ENCODE measurements around the gene ARFRP1. TPM values are rescaled to one million over a fixed set of nuclear protein-coding genes. Genes with fewer than 3 reads are reported as not detected.

The ARFRP1 gene
- total RNA-seq, 1 experiment from 2014 or later, result 74.0 TPM

- H3K36me3 Mint-ChIP-seq (ENCODE audit: insufficient read depth, unreplicated experiment), result peaks cover 25% of the 10 kb centered on the region
- H3K4me1 Mint-ChIP-seq (ENCODE audit: low read depth, unreplicated experiment), result no peaks in the 10 kb centered on the region
- H3K27me3 Mint-ChIP-seq (ENCODE audit: unreplicated experiment), result no peaks in the 10 kb centered on the region
- no peak for DNase-seq
- CTCF ChIA-PET, result no interaction called here
- intact Hi-C loops (cut with micrococcal nuclease; ENCODE audit: unreplicated experiment), result no loop called here
- BruUV-seq (replicated peaks), result no TSS peak
- no peak for TF ChIP-seq CTCF (IDR thresholded peaks at IDR 0.05; ENCODE audit: unreplicated experiment)
- no peak overlapping the region for H3K4me3 Mint-ChIP-seq (ENCODE audit: low read depth, unreplicated experiment)
- H3K27ac Mint-ChIP-seq (ENCODE audit: unreplicated experiment), result no peak overlapping the region
- no peaks in the 10 kb centered on the region for H3K9me3 Mint-ChIP-seq (ENCODE audit: low read depth, unreplicated experiment)
These were observed 39.1 kb upstream of the ARFRP1 start for GRCh38 chr20:63746751-63747315.

GRCh38 chr20:63745961-63746731 is 38.4 kb upstream of the ARFRP1 start:
- Mint-ChIP-seq H3K36me3 (ENCODE audit: insufficient read depth, unreplicated experiment) (peaks cover 29% of the 10 kb centered on the region), H3K9me3 (ENCODE audit: low read depth, unreplicated experiment) (no peaks in the 10 kb centered on the region), H3K4me1 (ENCODE audit: low read depth, unreplicated experiment) (no peaks in the 10 kb centered on the region), H3K27ac (ENCODE audit: unreplicated experiment) (no peak overlapping the region), H3K27me3 (ENCODE audit: unreplicated experiment) (no peaks in the 10 kb centered on the region), H3K4me3 (ENCODE audit: low read depth, unreplicated experiment) (no peak overlapping the region)
- DNase-seq, result no peak
- TF ChIP-seq CTCF (IDR thresholded peaks at IDR 0.05; ENCODE audit: unreplicated experiment), result no peak
- BruUV-seq (replicated peaks), result no TSS peak
- intact Hi-C loops (cut with micrococcal nuclease; ENCODE audit: unreplicated experiment), result no loop called here
- CTCF ChIA-PET, result no interaction called here

- CTCF ChIA-PET, result no interaction called here
- Mint-ChIP-seq H3K27me3 (ENCODE audit: unreplicated experiment) (no peaks in the 10 kb centered on the region), H3K4me3 (ENCODE audit: low read depth, unreplicated experiment) (no peak overlapping the region), H3K9me3 (ENCODE audit: low read depth, unreplicated experiment) (no peaks in the 10 kb centered on the region), H3K36me3 (ENCODE audit: insufficient read depth, unreplicated experiment) (peaks cover 36% of the 10 kb centered on the region), H3K27ac (ENCODE audit: unreplicated experiment) (no peak overlapping the region), H3K4me1 (ENCODE audit: low read depth, unreplicated experiment) (no peaks in the 10 kb centered on the region)
- no peak for TF ChIP-seq CTCF (IDR thresholded peaks at IDR 0.05; ENCODE audit: unreplicated experiment)
- DNase-seq, result no peak
- intact Hi-C loops (cut with micrococcal nuclease; ENCODE audit: unreplicated experiment), result no loop called here
- no TSS peak for BruUV-seq (replicated peaks)
These were observed 37.6 kb upstream of the ARFRP1 start for GRCh38 chr20:63745424-63745805.

- H3K4me1 Mint-ChIP-seq (ENCODE audit: low read depth, unreplicated experiment), result no peaks in the 10 kb centered on the region
- TF ChIP-seq CTCF (IDR thresholded peaks at IDR 0.05; ENCODE audit: unreplicated experiment), result no peak
- H3K4me3 Mint-ChIP-seq (ENCODE audit: low read depth, unreplicated experiment), result no peak overlapping the region
- intact Hi-C loops (cut with micrococcal nuclease; ENCODE audit: unreplicated experiment), result no loop called here
- no peaks in the 10 kb centered on the region for H3K9me3 Mint-ChIP-seq (ENCODE audit: low read depth, unreplicated experiment)
- H3K36me3 Mint-ChIP-seq (ENCODE audit: insufficient read depth, unreplicated experiment), result peaks cover 39% of the 10 kb centered on the region
- no peak overlapping the region for H3K27ac Mint-ChIP-seq (ENCODE audit: unreplicated experiment)
- BruUV-seq (replicated peaks), result no TSS peak
- DNase-seq, result no peak
- CTCF ChIA-PET, result no interaction called here
- no peaks in the 10 kb centered on the region for H3K27me3 Mint-ChIP-seq (ENCODE audit: unreplicated experiment)
These were observed 37.0 kb upstream of the ARFRP1 start for GRCh38 chr20:63744574-63745423.
